ENCODE measurements around the gene SLC25A21.
"Not testable (repeated sequence)": the region's sequence is repeated elsewhere in the genome, so short reads cannot be mapped to it uniquely, and the experiment has no call there.

SLC25A21 gene

GRCh38 chr14:36820901-36821300 lies 351.5 kb downstream of the SLC25A21 start:
- Mint-ChIP-seq H3K4me1 (no peaks in the 10 kb centered on the region), H3K36me3 (no peaks in the 10 kb centered on the region), H3K27ac (no peak overlapping the region), H3K4me3 (no peak overlapping the region), H3K9me3 (no peaks in the 10 kb centered on the region), H3K27me3 (no peaks in the 10 kb centered on the region)
- no peak for DNase-seq
- CTCF ChIA-PET: no interaction called here

DNA sequence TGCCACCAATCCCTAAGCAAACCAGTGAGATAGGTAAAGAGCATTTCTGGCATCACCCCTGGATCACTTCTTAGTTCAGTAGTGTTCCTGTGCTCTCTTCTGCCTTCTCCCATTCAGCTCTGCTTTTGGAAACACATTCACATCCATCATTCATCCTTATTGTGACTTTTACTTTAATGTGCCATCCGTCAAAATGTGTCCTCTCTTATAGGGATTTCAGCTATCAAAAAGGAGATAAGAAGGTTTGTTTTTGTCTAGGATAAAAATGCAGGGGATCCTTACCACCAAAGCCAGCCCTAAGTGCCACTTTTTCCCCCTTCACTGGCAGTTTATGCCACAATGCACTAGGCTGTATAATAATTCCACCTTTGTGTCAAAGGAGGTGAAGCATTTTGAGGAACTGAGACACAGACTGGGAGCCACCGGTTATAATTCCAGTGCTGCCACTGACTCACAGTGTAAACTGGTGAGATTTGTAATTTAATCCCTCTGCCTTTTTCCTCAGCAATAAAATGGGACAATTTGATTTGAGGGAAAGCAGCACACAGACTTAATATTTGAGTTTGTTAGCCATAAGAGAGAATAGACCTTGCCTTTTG lies 352.2 kb downstream of the SLC25A21 start:
- Mint-ChIP-seq H3K4me3 (no peak overlapping the region), H3K4me1 (no peaks in the 10 kb centered on the region), H3K27me3 (no peaks in the 10 kb centered on the region), H3K9me3 (no peaks in the 10 kb centered on the region), H3K36me3 (no peaks in the 10 kb centered on the region), H3K27ac (no peak overlapping the region)
- CTCF ChIA-PET: no interaction called here
- no peak for DNase-seq

GRCh38 chr14:36818794-36819384 lies 353.5 kb downstream of the SLC25A21 start:
- Mint-ChIP-seq H3K4me3 (no peak overlapping the region), H3K4me1 (no peaks in the 10 kb centered on the region), H3K27ac (no peak overlapping the region), H3K9me3 (peaks cover 3% of the 10 kb centered on the region), H3K36me3 (no peaks in the 10 kb centered on the region), H3K27me3 (no peaks in the 10 kb centered on the region)
- DNase-seq: no peak
- CTCF ChIA-PET: no interaction called here

DNA sequence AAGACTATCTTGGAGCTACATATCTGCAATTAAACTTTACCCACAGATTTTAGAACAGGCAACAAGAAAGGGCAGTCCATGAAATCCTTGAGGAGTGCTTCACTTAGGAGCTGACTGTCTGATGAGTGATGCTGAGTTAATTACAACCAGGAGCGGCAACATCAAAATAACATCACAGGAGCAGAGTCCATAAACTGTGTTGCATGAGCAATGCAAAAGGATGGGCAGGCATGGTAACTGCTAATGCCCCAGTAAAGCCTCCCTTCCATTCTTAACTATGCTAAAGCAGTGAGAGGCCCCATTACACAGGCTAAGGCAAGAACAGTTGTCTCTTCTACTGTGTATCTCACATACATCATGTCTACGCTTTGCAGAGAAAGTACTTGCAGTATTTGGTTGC lies 354.2 kb downstream of the SLC25A21 start:
- no peaks in the 10 kb centered on the region for H3K36me3 Mint-ChIP-seq
- H3K27ac Mint-ChIP-seq: no peak overlapping the region
- no peaks in the 10 kb centered on the region for H3K4me1 Mint-ChIP-seq
- no peaks in the 10 kb centered on the region for H3K27me3 Mint-ChIP-seq
- peaks cover 3% of the 10 kb centered on the region for H3K9me3 Mint-ChIP-seq
- no peak overlapping the region for H3K4me3 Mint-ChIP-seq
- no peak for DNase-seq
- CTCF ChIA-PET: no interaction called here

DNA sequence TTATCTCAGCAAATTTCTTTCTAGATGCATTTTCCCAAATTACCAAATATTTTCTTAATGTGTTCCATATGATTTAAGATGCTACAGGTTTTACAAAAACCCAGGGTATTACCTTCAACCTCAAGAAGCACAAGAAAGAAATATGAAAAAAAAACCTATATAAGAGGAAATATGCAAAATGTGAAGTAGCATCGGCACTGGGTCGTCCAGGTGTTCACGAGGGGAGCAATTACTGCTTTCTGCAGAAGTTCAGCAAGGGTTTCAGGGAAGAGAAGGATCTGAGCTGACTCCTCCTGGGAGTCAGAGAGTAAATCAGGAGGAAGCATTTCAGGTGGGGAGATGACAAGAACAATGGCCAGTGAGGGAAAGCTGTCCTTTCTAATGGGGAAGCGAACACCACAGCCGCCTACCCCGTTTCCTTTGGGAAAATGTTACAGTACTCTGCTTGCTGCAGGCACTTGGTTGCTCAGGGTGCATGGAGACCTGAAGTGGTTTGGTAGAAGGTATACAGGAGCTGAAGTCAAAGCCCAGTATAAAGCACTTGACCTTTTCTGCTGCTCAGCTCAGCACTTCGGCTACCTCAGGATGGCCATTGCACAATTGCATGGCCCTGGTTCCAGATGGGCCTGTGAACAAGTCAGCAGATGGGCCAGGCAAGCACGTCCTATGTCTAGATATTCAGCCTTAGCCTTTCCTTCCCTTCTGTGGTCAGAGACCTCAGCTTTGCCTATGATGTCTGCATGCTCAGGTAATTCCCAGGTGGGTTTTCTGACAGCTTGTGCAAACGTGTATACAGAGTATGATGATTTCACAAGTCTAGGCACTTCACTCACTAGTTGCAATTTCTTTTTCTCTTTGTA lies 355.1 kb downstream of the SLC25A21 start:
- Mint-ChIP-seq H3K4me3 (no peak overlapping the region), H3K27ac (no peak overlapping the region), H3K27me3 (no peaks in the 10 kb centered on the region), H3K36me3 (no peaks in the 10 kb centered on the region), H3K4me1 (no peaks in the 10 kb centered on the region), H3K9me3 (peaks cover 3% of the 10 kb centered on the region)
- CTCF ChIA-PET: no interaction called here
- DNase-seq: no peak

GRCh38 chr14:36816481-36816880 lies 355.9 kb downstream of the SLC25A21 start:
- DNase-seq: no peak
- no peaks in the 10 kb centered on the region for H3K4me1 Mint-ChIP-seq
- CTCF ChIA-PET: no interaction called here

GRCh38 chr14:36814783-36815182 lies 357.6 kb downstream of the SLC25A21 start:
- H3K27me3 Mint-ChIP-seq, H3K4me1 Mint-ChIP-seq, H3K36me3 Mint-ChIP-seq, H3K27ac Mint-ChIP-seq, CTCF ChIA-PET, DNase-seq, H3K4me3 Mint-ChIP-seq, H3K9me3 Mint-ChIP-seq: not testable (repeated sequence)

More at GRCh38 chr14:36816481-36816880, 355.9 kb downstream of the SLC25A21 start:
- H3K27ac Mint-ChIP-seq: no peak overlapping the region
- H3K9me3 Mint-ChIP-seq: peaks cover 3% of the 10 kb centered on the region
- H3K27me3 Mint-ChIP-seq: no peaks in the 10 kb centered on the region
- H3K4me3 Mint-ChIP-seq: no peak overlapping the region
- no peaks in the 10 kb centered on the region for H3K36me3 Mint-ChIP-seq

GRCh38 chr14:36810209-36810608 lies 362.2 kb downstream of the SLC25A21 start:
- Mint-ChIP-seq H3K27me3 (no peaks in the 10 kb centered on the region), H3K9me3 (peaks cover 3% of the 10 kb centered on the region), H3K27ac (no peak overlapping the region), H3K4me3 (no peak overlapping the region), H3K36me3 (no peaks in the 10 kb centered on the region), H3K4me1 (no peaks in the 10 kb centered on the region)
- DNase-seq: no peak
- CTCF ChIA-PET: no interaction called here

GRCh38 chr14:36807727-36808126 lies 364.7 kb downstream of the SLC25A21 start:
- Mint-ChIP-seq H3K9me3 (no peaks in the 10 kb centered on the region), H3K4me1 (no peaks in the 10 kb centered on the region)

DNA sequence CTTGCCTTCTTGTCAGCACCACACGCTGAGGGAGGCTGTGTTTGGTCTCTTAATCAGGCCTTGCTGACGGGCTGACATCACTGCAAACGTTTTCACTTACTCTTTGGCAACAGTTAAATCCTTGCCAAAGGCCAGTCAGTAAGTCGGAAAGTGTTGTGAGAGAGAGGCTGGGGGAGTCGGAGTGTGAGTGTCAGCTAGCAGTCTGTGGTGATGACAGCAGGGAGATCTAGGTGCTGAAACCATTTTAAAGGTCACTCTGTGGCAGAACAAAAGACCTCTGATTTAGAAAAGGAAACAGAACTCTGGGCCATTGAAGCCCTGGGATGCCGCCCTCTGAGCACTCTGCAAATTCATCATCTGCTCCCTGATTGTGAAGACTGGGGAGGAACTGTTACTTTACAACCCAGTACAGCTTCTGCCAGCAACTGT lies 367.3 kb downstream of the SLC25A21 start:
- Mint-ChIP-seq H3K4me1 (no peaks in the 10 kb centered on the region), H3K4me3 (no peak overlapping the region), H3K36me3 (no peaks in the 10 kb centered on the region), H3K27ac (no peak overlapping the region), H3K9me3 (no peaks in the 10 kb centered on the region), H3K27me3 (no peaks in the 10 kb centered on the region)
- CTCF ChIA-PET: no interaction called here
- no peak for DNase-seq

More at GRCh38 chr14:36807727-36808126, 364.7 kb downstream of the SLC25A21 start:
- CTCF ChIA-PET: no interaction called here
- Mint-ChIP-seq H3K4me3 (no peak overlapping the region), H3K27ac (no peak overlapping the region), H3K27me3 (no peaks in the 10 kb centered on the region), H3K36me3 (no peaks in the 10 kb centered on the region)
- DNase-seq: no peak

DNA sequence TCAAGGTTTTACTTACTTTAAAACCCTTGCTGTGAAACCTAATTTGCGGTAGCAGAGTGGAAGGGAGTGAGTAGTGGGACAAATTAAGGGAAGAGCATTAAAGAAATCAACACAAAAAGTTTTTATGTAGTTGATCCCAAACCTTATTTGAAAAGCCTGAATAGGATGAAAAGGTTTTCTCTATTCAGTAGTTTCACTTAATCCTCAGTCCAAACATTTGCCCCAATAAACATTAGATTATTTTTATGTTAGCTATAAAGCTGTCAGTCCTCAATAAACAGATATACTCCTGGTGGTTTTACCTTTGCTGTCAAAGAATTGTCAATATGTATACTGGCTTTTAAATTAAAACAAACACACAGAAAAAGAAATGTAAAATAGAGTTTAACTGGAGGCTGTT lies 374.8 kb downstream of the SLC25A21 start:
- CTCF ChIA-PET: no interaction called here
- Mint-ChIP-seq H3K4me3 (no peak overlapping the region), H3K27me3 (no peaks in the 10 kb centered on the region), H3K4me1 (no peaks in the 10 kb centered on the region), H3K36me3 (no peaks in the 10 kb centered on the region), H3K27ac (no peak overlapping the region), H3K9me3 (no peaks in the 10 kb centered on the region)
- DNase-seq: no peak

DNA sequence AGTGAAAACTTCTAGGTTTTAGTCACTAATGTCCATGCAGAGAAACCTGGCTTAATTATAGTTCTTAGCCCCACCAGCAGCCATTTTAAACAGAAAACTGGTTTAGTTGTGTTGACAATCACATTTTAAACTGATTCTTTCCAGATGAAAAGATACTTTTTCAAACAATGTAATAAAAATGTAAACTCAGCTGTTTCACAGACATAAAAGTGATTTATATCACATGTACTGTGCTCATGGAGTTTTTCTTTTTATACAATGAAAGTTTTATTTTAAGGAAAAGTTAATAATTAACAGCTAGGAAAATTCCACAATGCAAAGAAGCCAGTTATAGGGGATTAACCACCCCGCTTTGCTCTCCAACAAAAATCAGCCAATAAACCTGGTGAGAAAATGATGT lies 381.0 kb downstream of the SLC25A21 start:
- no peak overlapping the region for H3K27ac Mint-ChIP-seq
- no peaks in the 10 kb centered on the region for H3K9me3 Mint-ChIP-seq
- CTCF ChIA-PET: no interaction called here
- no peaks in the 10 kb centered on the region for H3K36me3 Mint-ChIP-seq
- H3K4me3 Mint-ChIP-seq: no peak overlapping the region
- no peaks in the 10 kb centered on the region for H3K4me1 Mint-ChIP-seq
- no peak for DNase-seq
- no peaks in the 10 kb centered on the region for H3K27me3 Mint-ChIP-seq

DNA sequence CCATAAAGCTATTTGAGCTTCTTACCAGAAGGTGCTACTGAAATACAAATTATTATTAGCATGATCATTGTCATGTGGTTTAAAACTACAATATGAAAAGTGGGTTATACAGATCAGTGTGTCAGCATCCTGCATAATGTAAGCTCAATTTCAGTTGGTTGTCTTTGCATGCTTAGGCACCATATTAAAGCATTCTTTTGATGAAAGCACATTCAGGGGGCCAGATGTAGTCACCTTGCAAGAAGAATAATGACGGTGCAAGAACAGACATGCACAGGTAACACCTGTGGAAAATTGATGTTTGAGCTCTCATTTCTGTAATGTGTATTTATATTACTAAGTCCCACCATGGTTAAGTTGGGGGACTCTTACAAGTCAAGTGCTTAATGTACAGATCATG lies 386.9 kb downstream of the SLC25A21 start:
- no peak for DNase-seq
- Mint-ChIP-seq H3K27me3 (no peaks in the 10 kb centered on the region), H3K27ac (no peak overlapping the region), H3K36me3 (no peaks in the 10 kb centered on the region), H3K9me3 (peaks cover 4% of the 10 kb centered on the region), H3K4me1 (no peaks in the 10 kb centered on the region), H3K4me3 (no peak overlapping the region)
- CTCF ChIA-PET: no interaction called here

GRCh38 chr14:36784541-36784940 lies 387.9 kb downstream of the SLC25A21 start:
- Mint-ChIP-seq H3K4me1 (no peaks in the 10 kb centered on the region), H3K27me3 (no peaks in the 10 kb centered on the region), H3K27ac (no peak overlapping the region), H3K36me3 (no peaks in the 10 kb centered on the region), H3K4me3 (no peak overlapping the region), H3K9me3 (peaks cover 4% of the 10 kb centered on the region)
- DNase-seq: no peak
- CTCF ChIA-PET: interaction anchor here (0.7 kb wide), 1 partner anchor 11 kb away, joined by 3 read pairs; no protein-coding TSS in a partner anchor

DNA sequence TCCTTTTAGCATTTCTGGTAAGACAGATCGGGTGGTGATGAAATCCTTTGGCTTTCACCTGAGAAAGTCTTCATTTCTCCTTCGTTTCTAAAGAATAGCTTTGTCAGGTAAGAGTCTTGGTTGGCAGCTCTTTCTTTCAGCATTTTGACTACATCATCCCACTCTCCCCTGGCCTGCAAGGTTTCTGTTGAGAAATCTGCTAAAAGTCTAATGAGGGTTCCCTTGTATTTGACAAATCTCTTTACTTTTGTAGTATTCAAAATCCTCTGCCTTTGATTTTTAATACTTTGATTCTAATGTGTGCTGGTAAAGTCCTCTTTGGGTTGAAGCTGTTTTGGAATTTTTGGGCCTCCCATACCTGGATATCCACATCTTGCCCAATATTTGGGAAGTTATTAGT lies 390.5 kb downstream of the SLC25A21 start:
- H3K9me3 Mint-ChIP-seq: peaks cover 4% of the 10 kb centered on the region

More for the DNA sequence above, 390.5 kb downstream of the SLC25A21 start:
- no peaks in the 10 kb centered on the region for H3K4me1 Mint-ChIP-seq
- DNase-seq: no peak
- H3K27ac Mint-ChIP-seq: no peak overlapping the region
- no peak overlapping the region for H3K4me3 Mint-ChIP-seq
- CTCF ChIA-PET: no interaction called here
- no peaks in the 10 kb centered on the region for H3K36me3 Mint-ChIP-seq
- H3K27me3 Mint-ChIP-seq: no peaks in the 10 kb centered on the region
